CD4-positive, alpha-beta memory T cell (primary cell): Measurements from ENCODE around the gene ORC5. TPM values are rescaled to one million over a fixed set of nuclear protein-coding genes. Genes with fewer than 3 reads are reported as not detected.
"Not testable (repeated sequence)": the region's sequence is repeated elsewhere in the genome, so short reads cannot be mapped to it uniquely, and the experiment has no call there.

Experiments used
- CTCF ChIA-PET: fragments of 350-600 bp; sonication (Branson Sonifier 250); formaldehyde crosslinking; loops from one replicate; lab custom pipeline; 2021; ENCODE audit warnings: inconsistent platforms; ENCODE audit not compliant: partially characterized antibody; lab: Charles Lee
- POLR2A ChIA-PET: fragments of 350-600 bp; sonication (Branson Sonifier 250); formaldehyde crosslinking; loops from one replicate; lab custom pipeline; 2021; ENCODE audit not compliant: partially characterized antibody; lab: Charles Lee
- DNase-seq, 5 donors: peaks; one replicate each; pipeline versions ENCODE4 v3.0.0 to v3.0.0-alpha.2; 2020 to 2022; ENCODE audit warnings: mixed read lengths in 1 of 5
- H3K27ac ChIP-seq: one replicate; pipeline ENCODE4 v1.7.0; 2013; ENCODE audit warnings: low read depth, low read length
- H3K27me3 ChIP-seq: 2 replicates; pipeline ENCODE4 v1.7.0; 2013; ENCODE audit warnings: mild to moderate bottlenecking, low read length, moderate library complexity; ENCODE audit not compliant: insufficient read depth
- H3K36me3 ChIP-seq: 2 replicates; pipeline ENCODE4 v1.7.0; 2013; ENCODE audit warnings: mild to moderate bottlenecking, low read length, moderate library complexity; ENCODE audit not compliant: insufficient read depth
- H3K4me1 ChIP-seq: 2 replicates; pipeline ENCODE4 v1.7.0; 2013; ENCODE audit warnings: mild to moderate bottlenecking, low read length, moderate library complexity; ENCODE audit not compliant: insufficient read depth
- H3K4me3 ChIP-seq, 2 donors: one replicate each; pipeline ENCODE4 v1.7.0; 2013; ENCODE audit warnings: low read length in 2 of 2, mild to moderate bottlenecking in 1 of 2
- H3K9me3 ChIP-seq, 2 donors: one replicate each; pipeline ENCODE4 v1.7.0; 2013; ENCODE audit warnings: low read length in 2 of 2, control low read depth in 1 of 2; ENCODE audit not compliant: control insufficient read depth in 1 of 2
- H3K27ac Mint-ChIP-seq, 7 donors: one replicate each; pipeline ENCODE4 v1.8.0; 2020 to 2021; ENCODE audit warnings: mixed read lengths in 7 of 7, mild to moderate bottlenecking in 6 of 7, inconsistent platforms in 3 of 7, moderate library complexity in 3 of 7
- H3K27me3 Mint-ChIP-seq, 2 donors: one replicate each; pipeline ENCODE4 v1.8.0; 2020 to 2021; ENCODE audit warnings: mixed read lengths in 2 of 2
- H3K36me3 Mint-ChIP-seq, 2 donors: one replicate each; pipeline ENCODE4 v1.8.0; 2020 to 2021; ENCODE audit warnings: mixed read lengths in 2 of 2, inconsistent platforms in 1 of 2, mild to moderate bottlenecking in 1 of 2
- H3K4me1 Mint-ChIP-seq, 4 donors: one replicate each; pipeline ENCODE4 v1.8.0; 2020 to 2021; ENCODE audit warnings: mixed read lengths in 4 of 4, mild to moderate bottlenecking in 1 of 4
- H3K4me3 Mint-ChIP-seq, 8 donors: one replicate each; pipeline ENCODE4 v1.8.0; 2020 to 2021; ENCODE audit warnings: mixed read lengths in 8 of 8, mild to moderate bottlenecking in 7 of 8, moderate library complexity in 6 of 8, inconsistent platforms in 3 of 8
- H3K9me3 Mint-ChIP-seq, 8 donors: one replicate each; pipeline ENCODE4 v1.8.0; 2020 to 2021; ENCODE audit warnings: mixed read lengths in 8 of 8, mild to moderate bottlenecking in 5 of 8, inconsistent platforms in 3 of 8, moderate library complexity in 1 of 8
- intact Hi-C: fragments of 100-400 bp; cut with micrococcal nuclease; formaldehyde crosslinking; loops from one replicate; pipeline ENCODE4 v1.15.1; 2023
- polyA plus RNA-seq, 2 donors: library from polyadenylated mRNA; unstranded; fragments of 300-500 nt; fragmentation: Illumina TruSeq; gene quantifications; one replicate each; pipeline ENCODE4 v1.2.3, GENCODE V29; 2021
- total RNA-seq, 2 experiments: library from RNA; stranded (reverse); gene quantifications; one replicate each; pipeline ENCODE4 v1.2.3, GENCODE V29; 2021

The ORC5 gene
- total and polyA plus RNA-seq, 4 experiments from 2014 or later: 19.0 to 31.2 (median 27.4) TPM

GRCh38 chr7:104241538-104242209 lies 33.9 kb upstream of the ORC5 start:
- H3K27ac ChIP-seq: no peak overlapping the region
- Mint-ChIP-seq H3K36me3 (no peaks in the 10 kb centered on the region), H3K27me3 (peaks cover 24 to 28% of the 10 kb centered on the region in 2 donors), H3K4me3 (no peak overlapping the region), H3K9me3 (peaks cover 0 to 2% (median 0%) of the 10 kb centered on the region in 8 donors), H3K27ac (no peak overlapping the region), H3K4me1 (peaks cover 0 to 1% (median 0%) of the 10 kb centered on the region in 4 donors)
- no peak for DNase-seq
- CTCF ChIA-PET: interaction anchor here (3.7 kb wide), 1 partner anchor 10 kb away, joined by 23 read pairs; no protein-coding TSS in a partner anchor
- intact Hi-C loops: no loop called here
- peaks cover 3% of the 10 kb centered on the region for H3K27me3 ChIP-seq
- H3K4me3 ChIP-seq: no peak overlapping the region
- POLR2A ChIA-PET: no interaction called here
- no peaks in the 10 kb centered on the region for H3K9me3 ChIP-seq
- H3K36me3 ChIP-seq: no peaks in the 10 kb centered on the region
- no peaks in the 10 kb centered on the region for H3K4me1 ChIP-seq

GRCh38 chr7:104241135-104241534 lies 33.3 kb upstream of the ORC5 start:
- ChIA-PET CTCF (interaction anchor here (3.7 kb wide), 1 partner anchor 10 kb away, joined by 23 read pairs; no protein-coding TSS in a partner anchor), POLR2A (no interaction called here)
- H3K27ac Mint-ChIP-seq: no peak overlapping the region

GRCh38 chr7:104240401-104240800 lies 32.6 kb upstream of the ORC5 start:
- H3K4me3 ChIP-seq: no peak overlapping the region
- CTCF ChIA-PET: interaction anchor here (1.2 to 3.7 kb wide), 3 partner anchors 9 to 608 kb away, joined by 3 to 23 read pairs (median 6); no protein-coding TSS in a partner anchor
- Mint-ChIP-seq H3K4me1 (peaks cover 0 to 1% (median 0%) of the 10 kb centered on the region in 4 donors), H3K27ac (no peak overlapping the region), H3K36me3 (no peaks in the 10 kb centered on the region), H3K27me3 (peaks cover 18 to 24% of the 10 kb centered on the region in 2 donors), H3K9me3 (no peaks in the 10 kb centered on the region), H3K4me3 (no peak overlapping the region)
- H3K9me3 ChIP-seq: no peaks in the 10 kb centered on the region
- H3K36me3 ChIP-seq: no peaks in the 10 kb centered on the region
- H3K4me1 ChIP-seq: no peaks in the 10 kb centered on the region
- H3K27me3 ChIP-seq: peaks cover 3% of the 10 kb centered on the region
- POLR2A ChIA-PET: no interaction called here
- DNase-seq: no peak
- intact Hi-C loops: no loop called here
- no peak overlapping the region for H3K27ac ChIP-seq

More at GRCh38 chr7:104241135-104241534, 33.3 kb upstream of the ORC5 start:
- no peak overlapping the region for H3K27ac ChIP-seq
- no peaks in the 10 kb centered on the region for H3K9me3 ChIP-seq
- intact Hi-C loops: no loop called here
- Mint-ChIP-seq H3K9me3 (no peaks in the 10 kb centered on the region), H3K27me3 (peaks cover 22 to 29% of the 10 kb centered on the region in 2 donors), H3K4me3 (no peak overlapping the region), H3K4me1 (peaks cover 0 to 1% (median 0%) of the 10 kb centered on the region in 4 donors), H3K36me3 (no peaks in the 10 kb centered on the region)
- DNase-seq: no peak
- no peaks in the 10 kb centered on the region for H3K4me1 ChIP-seq
- no peak overlapping the region for H3K4me3 ChIP-seq
- H3K36me3 ChIP-seq: no peaks in the 10 kb centered on the region
- H3K27me3 ChIP-seq: peaks cover 3% of the 10 kb centered on the region

GRCh38 chr7:104234990-104235389 lies 27.2 kb upstream of the ORC5 start:
- H3K4me3 ChIP-seq, H3K27me3 ChIP-seq, H3K4me3 Mint-ChIP-seq, POLR2A ChIA-PET, H3K9me3 ChIP-seq, H3K36me3 Mint-ChIP-seq, DNase-seq, H3K27ac ChIP-seq, H3K4me1 Mint-ChIP-seq, H3K36me3 ChIP-seq, H3K27ac Mint-ChIP-seq, H3K4me1 ChIP-seq, CTCF ChIA-PET, H3K9me3 Mint-ChIP-seq: not testable (repeated sequence)
- intact Hi-C loops: loop anchor here (5.0 kb wide), 1 partner anchor 1352 kb away; no protein-coding TSS in a partner anchor
- peaks cover 13 to 31% of the 10 kb centered on the region in 2 donors for H3K27me3 Mint-ChIP-seq

- H3K36me3 Mint-ChIP-seq: no peaks in the 10 kb centered on the region
- no peak overlapping the region for H3K27ac Mint-ChIP-seq
- no peak overlapping the region for H3K4me3 Mint-ChIP-seq
- peaks cover 0 to 5% (median 4%) of the 10 kb centered on the region in 4 donors for H3K4me1 Mint-ChIP-seq
- Histone ChIP-seq H3K9me3 (no peaks in the 10 kb centered on the region), H3K4me3 (no peak overlapping the region), H3K27ac (no peak overlapping the region), H3K27me3 (no peaks in the 10 kb centered on the region), H3K4me1 (no peaks in the 10 kb centered on the region), H3K36me3 (no peaks in the 10 kb centered on the region)
- intact Hi-C loops: loop anchor here (1.0 to 5.0 kb wide), 2 partner anchors 617 to 1356 kb away; no protein-coding TSS in a partner anchor
- POLR2A ChIA-PET: interaction anchor here (1.3 kb wide), 1 partner anchor 23 kb away, joined by 3 read pairs; no protein-coding TSS in a partner anchor
- peak; percentile 33 to 37 (median 34) for DNase-seq
- CTCF ChIA-PET: interaction anchor here (0.7 to 3.5 kb wide), 19 partner anchors 8 to 690 kb away, joined by 3 to 36 read pairs (median 5); no protein-coding TSS in a partner anchor
- no peaks in the 10 kb centered on the region for H3K9me3 Mint-ChIP-seq
- peaks cover 7 to 18% of the 10 kb centered on the region in 2 donors for H3K27me3 Mint-ChIP-seq
Measured at GRCh38 chr7:104231054-104232046, 23.5 kb upstream of the ORC5 start.

GRCh38 chr7:104230606-104231005 lies 22.8 kb upstream of the ORC5 start:
- Mint-ChIP-seq H3K27me3 (peaks cover 7 to 18% of the 10 kb centered on the region in 2 donors), H3K9me3 (no peaks in the 10 kb centered on the region), H3K4me1 (peaks cover 0 to 5% (median 4%) of the 10 kb centered on the region in 4 donors), H3K4me3 (no peak overlapping the region), H3K36me3 (no peaks in the 10 kb centered on the region), H3K27ac (peak overlapping the region in 1 of 7 donors; percentile 28)
- POLR2A ChIA-PET: no interaction called here
- Histone ChIP-seq H3K4me1 (no peaks in the 10 kb centered on the region), H3K27ac (no peak overlapping the region), H3K4me3 (no peak overlapping the region), H3K9me3 (no peaks in the 10 kb centered on the region), H3K27me3 (no peaks in the 10 kb centered on the region), H3K36me3 (no peaks in the 10 kb centered on the region)
- CTCF ChIA-PET: interaction anchor here (0.9 to 3.5 kb wide), 6 partner anchors 10 to 687 kb away, joined by 3 to 36 read pairs (median 14); no protein-coding TSS in a partner anchor
- DNase-seq: no peak
- intact Hi-C loops: loop anchor here (1.0 to 5.0 kb wide), 2 partner anchors 618 to 1357 kb away; no protein-coding TSS in a partner anchor
